Subcutaneous adipose tissue (tissue), 4 donors: ENCODE results near the gene RHBDD2. TPM values are rescaled to one million over a fixed set of nuclear protein-coding genes. Genes with fewer than 3 reads are reported as not detected.

Experiments used
- CTCF ChIP-seq: fragments of 450-650 bp; IDR thresholded peaks from one replicate; pipeline ENCODE4 v1.5.1; 2016; ENCODE audit warnings: low read depth, mild to moderate bottlenecking, control low read depth, antibody characterized with exemption, moderate library complexity
- total RNA-seq, 4 donors: library from RNA; depleted of rRNA; stranded (reverse); fragments of >200 nt; gene quantifications; one replicate each; pipeline ENCODE4 v1.1.0, GENCODE V29; 2016

RHBDD2 gene
- 10 to 100 TPM; 20.5 to 36.7 (median 26.2) TPM for total RNA-seq

- TF ChIP-seq CTCF, result no peak
These were observed at the start of gene RHBDD2 for GRCh38 chr7:75878769-75879611. Gene RHBDD2 (plus strand): TSS chr7:75879034. CDS start chr7:75879083, 49 bp downstream.

- TF ChIP-seq CTCF, result no peak
These were observed 47.9 kb upstream of the RHBDD2 start for GRCh38 chr7:75830978-75831377.

- TF ChIP-seq CTCF, result no peak
These were observed 43.0 kb upstream of the RHBDD2 start for GRCh38 chr7:75835688-75836285.

- TF ChIP-seq CTCF, result no peak
These were observed 42.0 kb upstream of the RHBDD2 start for GRCh38 chr7:75836798-75837197.

- TF ChIP-seq CTCF, result no peak
These were observed 38.8 kb upstream of the RHBDD2 start for GRCh38 chr7:75840029-75840428.

GRCh38 chr7:75842836-75843446 is 35.9 kb upstream of the RHBDD2 start:
- no peak for TF ChIP-seq CTCF

GRCh38 chr7:75843613-75844116 is 35.2 kb upstream of the RHBDD2 start:
- TF ChIP-seq CTCF, result no peak
